ENCODE measurements around the gene TMPRSS9.
"Not testable (repeated sequence)": the region's sequence is repeated elsewhere in the genome, so short reads cannot be mapped to it uniquely, and the experiment has no call there.

The TMPRSS9 gene

GRCh38 chr19:2387367-2388288 lies 27.6 kb downstream of the TMPRSS9 start:
- no peak for TF ChIP-seq CTCF (conservative IDR thresholded peaks at IDR 0.05; ENCODE audit: low read depth, low read length)
- no peak for DNase-seq (ENCODE audit: low read depth)
- H3K4me3 ChIP-seq (ENCODE audit: low read length), result no peak overlapping the region

- no peak overlapping the region for H3K4me3 ChIP-seq (ENCODE audit: low read length)
- TF ChIP-seq CTCF (conservative IDR thresholded peaks at IDR 0.05; ENCODE audit: low read depth, low read length), result no peak
- DNase-seq (ENCODE audit: low read depth), result no peak
These were observed 29.5 kb downstream of the TMPRSS9 start for GRCh38 chr19:2389594-2389993.

- H3K4me3 ChIP-seq (ENCODE audit: low read length), result no peak overlapping the region
- DNase-seq (ENCODE audit: low read depth), result peak; percentile 34
- peak; percentile 78 for TF ChIP-seq CTCF (conservative IDR thresholded peaks at IDR 0.05; ENCODE audit: low read depth, low read length)
These were observed 31.2 kb downstream of the TMPRSS9 start for GRCh38 chr19:2391118-2391725.

GRCh38 chr19:2392366-2392765 lies 32.3 kb downstream of the TMPRSS9 start:
- no peak overlapping the region for H3K4me3 ChIP-seq (ENCODE audit: low read length)
- no peak for DNase-seq (ENCODE audit: low read depth)
- TF ChIP-seq CTCF (conservative IDR thresholded peaks at IDR 0.05; ENCODE audit: low read depth, low read length), result no peak

GRCh38 chr19:2392899-2393298 lies 32.8 kb downstream of the TMPRSS9 start:
- DNase-seq (ENCODE audit: low read depth); H3K4me3 ChIP-seq (ENCODE audit: low read length): not testable (repeated sequence)

- H3K4me3 ChIP-seq (ENCODE audit: low read length), result no peak overlapping the region
- no peak for DNase-seq (ENCODE audit: low read depth)
- no peak for TF ChIP-seq CTCF (conservative IDR thresholded peaks at IDR 0.05; ENCODE audit: low read depth, low read length)
These were observed 34.0 kb downstream of the TMPRSS9 start for GRCh38 chr19:2394054-2394441.

GRCh38 chr19:2394442-2395292 lies 34.6 kb downstream of the TMPRSS9 start:
- no peak for TF ChIP-seq CTCF (conservative IDR thresholded peaks at IDR 0.05; ENCODE audit: low read depth, low read length)
- no peak for DNase-seq (ENCODE audit: low read depth)
- no peak overlapping the region for H3K4me3 ChIP-seq (ENCODE audit: low read length)

- DNase-seq (ENCODE audit: low read depth); H3K4me3 ChIP-seq (ENCODE audit: low read length): not testable (repeated sequence)
These were observed 35.3 kb downstream of the TMPRSS9 start for GRCh38 chr19:2395293-2395829.

GRCh38 chr19:2397173-2397572 lies 37.1 kb downstream of the TMPRSS9 start:
- DNase-seq (ENCODE audit: low read depth); H3K4me3 ChIP-seq (ENCODE audit: low read length): not testable (repeated sequence)
